T-helper 22 cell (primary cell): ENCODE data around the gene GPR63.

Experiments used
- DNase-seq: peaks from one replicate; pipeline ENCODE4 v3.0.0-alpha.2; 2020; ENCODE audit warnings: low read depth

GPR63 gene

DNA sequence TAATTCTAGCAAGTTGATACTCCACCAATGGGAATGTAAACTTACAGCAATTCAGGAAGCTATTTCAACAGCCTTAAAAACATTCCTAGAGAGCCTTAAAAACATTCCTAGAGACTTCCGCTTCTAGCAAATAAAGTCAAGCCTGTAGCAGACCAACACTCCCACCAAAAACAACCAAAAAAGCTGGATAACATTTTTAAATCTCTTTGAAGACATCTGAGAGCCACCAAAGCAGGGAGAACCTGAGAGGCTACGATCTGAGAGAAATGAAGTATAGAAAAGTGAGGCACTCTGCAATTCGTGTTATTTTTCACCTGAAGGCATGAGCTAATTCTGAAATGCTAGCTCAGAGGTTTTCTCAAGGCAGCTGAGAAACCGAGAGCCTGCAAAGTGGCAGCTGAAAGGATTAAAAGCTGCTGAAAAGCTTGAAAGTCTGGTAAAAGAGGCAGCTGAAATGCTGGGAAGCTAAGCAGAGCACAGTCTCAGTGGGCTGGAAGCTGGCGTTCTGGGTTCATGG, 20.9 kb downstream of the GPR63 start:
- DNase-seq = no peak

- DNase-seq = no peak
Observed at GRCh38 chr6:96814625-96815024, 22.7 kb downstream of the GPR63 start.

DNA sequence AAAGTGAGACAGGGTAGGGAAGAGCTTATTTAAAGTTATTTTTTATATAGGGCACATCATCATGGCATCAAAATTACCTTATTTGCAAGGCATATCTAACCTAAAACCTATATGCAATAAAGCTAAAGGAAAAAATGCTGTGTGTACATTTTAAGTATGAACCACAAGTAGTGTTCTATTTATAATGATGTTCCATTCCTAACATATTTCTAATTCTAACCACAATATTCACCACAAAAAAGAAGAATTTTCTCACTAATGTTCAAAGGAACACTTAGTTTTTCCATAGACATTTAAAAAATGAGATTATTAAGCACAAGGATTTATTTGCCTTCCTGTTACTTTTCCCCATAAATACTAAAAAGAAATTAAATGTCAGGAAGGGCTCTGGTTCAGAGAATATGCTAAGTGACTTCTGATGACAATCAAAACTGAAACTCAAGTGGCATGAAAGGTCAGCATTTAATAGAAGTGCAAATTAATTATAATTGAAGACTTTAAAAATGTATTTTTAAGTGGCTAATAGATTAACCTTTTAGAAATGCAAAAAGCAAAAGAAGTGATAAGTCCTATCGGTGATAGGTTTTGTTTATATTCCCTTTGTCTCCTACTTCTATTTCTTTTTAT, 25.1 kb downstream of the GPR63 start:
- no peak for DNase-seq

DNA sequence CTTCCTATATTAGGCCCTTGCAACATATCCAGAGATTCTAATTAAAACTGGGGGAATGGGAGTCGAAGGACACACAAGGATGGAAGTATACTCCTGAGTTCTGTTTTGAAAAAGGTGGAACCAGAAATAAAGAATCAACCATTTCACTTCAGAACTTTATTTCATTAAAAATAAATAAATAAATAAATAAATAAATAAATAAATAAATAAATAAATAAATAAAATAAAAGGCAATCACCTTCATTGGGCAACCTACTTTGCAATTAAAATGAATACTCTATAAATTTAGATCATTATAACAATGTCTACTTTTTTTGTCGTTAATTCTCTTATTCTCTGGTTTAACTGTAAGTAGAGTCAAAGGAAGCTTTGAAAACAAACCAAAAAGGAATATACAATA, 25.6 kb downstream of the GPR63 start:
- no peak for DNase-seq

DNA sequence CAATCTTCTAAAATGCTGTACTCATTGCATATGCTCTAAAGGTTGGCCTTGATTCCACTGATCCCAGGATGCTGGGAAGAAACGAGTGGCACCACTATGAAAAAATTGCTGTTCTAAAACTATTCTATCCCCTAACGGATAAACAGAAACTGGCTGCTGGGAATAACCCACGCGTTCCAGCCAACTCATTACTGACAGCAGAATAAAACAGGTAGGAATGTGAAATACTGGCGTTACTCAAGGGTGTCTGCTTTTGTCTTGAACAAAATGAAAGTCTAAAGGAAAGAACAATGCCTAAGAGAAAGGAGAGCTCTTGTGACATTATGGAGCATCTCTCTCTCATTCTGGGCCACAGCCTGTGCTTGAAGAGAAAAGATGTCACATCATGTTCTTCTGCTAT, 26.1 kb downstream of the GPR63 start:
- DNase-seq = no peak

DNA sequence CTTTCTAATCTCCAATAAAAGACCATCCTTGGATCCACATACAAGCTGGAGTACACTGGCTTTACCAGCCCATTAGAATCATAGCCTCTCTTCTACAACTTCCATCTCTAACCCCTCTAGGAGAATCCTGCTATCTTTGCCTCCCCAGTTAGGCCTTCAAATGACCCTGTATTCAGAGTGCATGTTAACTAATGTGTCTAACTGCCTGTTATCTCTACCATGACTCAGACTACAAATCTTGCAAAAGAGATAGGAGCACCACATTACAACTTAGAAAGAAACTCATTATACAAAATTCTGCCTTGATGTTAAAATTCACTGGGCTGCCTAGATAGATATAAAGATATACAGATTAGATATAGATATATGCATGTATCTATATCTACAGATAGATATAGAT, 28.2 kb downstream of the GPR63 start:
- no peak for DNase-seq

DNA sequence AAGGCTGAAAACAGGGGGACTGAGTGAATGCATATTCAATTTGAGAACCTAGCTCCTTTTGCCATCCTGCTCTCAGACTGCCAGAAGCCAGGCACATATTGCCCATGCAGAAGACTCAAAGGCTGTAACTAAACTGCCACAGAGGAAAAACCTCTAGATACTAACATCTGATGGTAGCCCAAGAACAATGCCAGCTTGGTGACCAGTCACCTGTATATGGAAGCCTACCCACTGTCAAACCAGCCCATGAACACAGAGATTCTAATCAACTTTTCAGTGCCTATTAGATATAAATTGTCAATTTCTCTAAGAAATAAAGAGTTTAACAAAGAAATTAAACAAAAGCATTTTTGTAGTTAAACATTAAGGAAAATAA, 34.2 kb downstream of the GPR63 start:
- no peak for DNase-seq

DNA sequence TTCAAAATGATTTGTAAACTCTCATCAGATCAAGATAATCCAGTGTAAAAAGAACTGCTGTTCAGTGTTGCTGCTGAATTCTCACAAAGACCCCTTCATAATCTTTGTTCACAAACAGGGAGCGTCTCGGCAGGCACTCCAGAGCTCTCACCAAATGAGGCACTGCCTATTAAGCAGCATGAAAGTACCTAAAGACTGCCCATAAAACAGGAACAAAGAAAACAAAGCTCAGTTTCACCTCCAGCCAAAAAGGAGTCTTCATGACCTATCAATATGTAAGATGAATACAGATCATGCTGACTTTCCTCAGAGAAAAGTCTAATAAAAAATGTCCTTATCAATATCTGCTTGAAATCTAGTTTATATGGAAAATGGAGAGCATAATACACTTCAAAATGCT, 41.8 kb downstream of the GPR63 start:
- DNase-seq = no peak

- no peak for DNase-seq
Observed at GRCh38 chr6:96794980-96795379, 42.3 kb downstream of the GPR63 start.

GRCh38 chr6:96792561-96793190, 44.6 kb downstream of the GPR63 start:
- no peak for DNase-seq

GRCh38 chr6:96789871-96790270, 47.4 kb downstream of the GPR63 start:
- DNase-seq = no peak

GRCh38 chr6:96787846-96788580, 49.3 kb downstream of the GPR63 start:
- no peak for DNase-seq

- no peak for DNase-seq
Observed at GRCh38 chr6:96786336-96786735, 50.9 kb downstream of the GPR63 start.

GRCh38 chr6:96784650-96785049, 52.6 kb downstream of the GPR63 start:
- DNase-seq = no peak

DNA sequence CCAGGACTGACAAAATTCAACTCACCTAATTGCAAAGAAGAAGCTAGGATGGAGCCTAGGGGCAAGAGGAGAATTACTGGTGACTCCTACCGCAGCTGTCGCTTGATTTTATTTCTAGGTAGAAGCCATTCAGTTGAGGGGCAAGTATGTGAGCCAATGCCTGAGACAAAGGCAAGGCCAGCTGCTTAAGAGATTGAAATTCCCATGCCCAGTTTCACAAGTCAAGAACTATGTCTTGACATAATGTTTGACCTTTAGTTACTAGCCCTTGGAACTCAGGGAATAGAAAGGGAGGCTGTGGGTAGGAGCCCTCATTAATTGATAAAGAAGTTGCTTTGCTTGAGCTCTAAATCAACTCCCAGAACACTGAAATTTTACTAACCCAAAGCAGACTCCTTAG, 54.0 kb downstream of the GPR63 start:
- no peak for DNase-seq

- no peak for DNase-seq
Observed at GRCh38 chr6:96781557-96781956, 55.7 kb downstream of the GPR63 start.

DNA sequence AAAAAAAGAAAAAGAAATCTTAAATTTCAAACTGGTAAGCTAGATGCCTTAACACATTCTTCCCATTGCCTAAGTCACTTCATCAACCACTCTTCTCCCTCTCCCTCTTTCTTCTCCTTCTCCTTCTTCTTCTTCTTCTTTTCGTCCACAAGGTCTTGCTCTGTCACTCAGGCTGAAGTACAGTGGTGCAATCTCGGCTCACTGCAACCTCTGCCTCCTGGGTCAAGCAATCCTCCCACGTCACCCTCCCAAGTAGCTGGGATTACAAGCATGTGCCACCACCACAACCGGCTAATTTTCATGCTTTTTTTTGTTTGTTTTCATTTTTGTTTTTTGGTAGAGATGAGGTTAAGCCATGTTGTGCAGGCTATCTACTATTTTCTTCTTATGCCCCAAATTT, 60.2 kb downstream of the GPR63 start:
- DNase-seq = no peak

DNA sequence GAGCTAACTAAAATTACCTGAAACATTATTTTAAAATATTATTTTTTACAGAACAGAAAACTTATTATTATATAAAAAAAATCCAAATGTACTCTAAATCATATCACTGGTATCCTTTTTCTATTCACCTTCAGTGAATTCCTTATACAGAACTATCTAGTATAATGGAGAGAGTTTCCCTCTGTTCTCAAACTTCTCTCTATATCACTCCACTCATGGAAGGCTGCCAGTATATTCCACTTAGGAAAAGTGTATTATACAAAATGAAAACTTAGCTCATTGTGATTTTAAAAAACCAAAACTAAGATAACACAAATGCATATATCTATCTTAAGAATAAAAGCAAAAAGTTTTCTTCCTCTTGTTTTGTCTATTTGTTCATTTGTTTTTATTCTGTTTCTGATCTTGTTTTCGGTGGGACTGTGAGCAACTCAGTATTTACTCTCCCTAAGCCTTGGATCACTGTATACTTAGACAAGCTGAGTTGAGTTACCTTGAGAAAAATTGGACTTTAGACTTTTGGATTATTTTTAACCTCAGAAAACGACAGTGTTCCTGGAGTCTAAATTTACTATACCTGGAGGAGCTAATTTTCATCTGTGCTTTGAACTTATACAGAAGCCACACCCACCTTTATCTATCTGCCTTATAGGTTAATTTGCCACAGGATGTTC, 61.4 kb downstream of the GPR63 start:
- DNase-seq = no peak

DNA sequence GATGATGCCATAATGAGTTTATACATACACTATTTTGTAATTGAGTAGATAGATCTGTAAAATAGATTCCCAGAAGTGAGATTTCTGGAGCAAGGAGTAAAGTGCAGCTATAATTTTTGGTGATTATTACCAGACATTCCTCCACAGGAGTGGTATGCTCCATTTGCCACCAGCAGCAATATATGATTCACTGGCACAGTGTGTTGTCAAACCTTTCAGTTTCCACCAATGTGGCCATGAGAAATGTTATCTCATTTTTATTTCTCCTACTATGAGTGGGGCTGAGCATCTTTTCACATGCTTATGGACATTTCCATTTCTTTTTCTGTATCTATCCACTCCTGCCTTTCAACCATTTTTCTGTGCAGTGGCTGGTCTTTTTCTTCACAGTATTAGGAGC, 70.5 kb downstream of the GPR63 start:
- DNase-seq = no peak

- DNase-seq = no peak
Observed at GRCh38 chr6:96762599-96762998, 74.7 kb downstream of the GPR63 start.

- no peak for DNase-seq
Observed at GRCh38 chr6:96761794-96762193, 75.5 kb downstream of the GPR63 start.

DNA sequence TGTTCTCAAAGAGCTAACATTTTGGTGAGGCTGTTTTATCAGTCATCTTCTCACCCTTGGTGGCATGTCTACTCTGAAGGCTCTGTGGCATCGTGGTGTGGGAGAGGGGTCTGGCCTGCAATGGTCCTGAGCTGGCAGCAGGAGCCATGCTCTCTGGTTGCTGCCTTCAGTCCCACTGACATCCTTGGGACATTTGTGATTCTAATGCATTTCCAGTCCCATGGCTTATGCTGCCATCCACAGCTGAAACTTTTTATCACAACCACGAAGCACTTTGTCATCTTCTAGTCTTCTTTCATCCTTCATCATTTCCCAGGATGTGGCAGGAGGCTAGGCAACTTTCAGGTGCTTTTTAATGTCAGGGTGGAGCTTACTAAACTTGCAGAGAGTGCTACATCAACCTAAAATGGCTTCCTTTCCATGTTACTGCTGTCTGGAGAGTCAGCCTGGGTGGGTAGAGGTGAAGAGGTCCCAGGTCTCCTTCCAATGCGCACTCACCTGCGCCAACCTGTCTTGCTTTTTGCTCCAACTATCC, 77.1 kb downstream of the GPR63 start:
- no peak for DNase-seq

DNA sequence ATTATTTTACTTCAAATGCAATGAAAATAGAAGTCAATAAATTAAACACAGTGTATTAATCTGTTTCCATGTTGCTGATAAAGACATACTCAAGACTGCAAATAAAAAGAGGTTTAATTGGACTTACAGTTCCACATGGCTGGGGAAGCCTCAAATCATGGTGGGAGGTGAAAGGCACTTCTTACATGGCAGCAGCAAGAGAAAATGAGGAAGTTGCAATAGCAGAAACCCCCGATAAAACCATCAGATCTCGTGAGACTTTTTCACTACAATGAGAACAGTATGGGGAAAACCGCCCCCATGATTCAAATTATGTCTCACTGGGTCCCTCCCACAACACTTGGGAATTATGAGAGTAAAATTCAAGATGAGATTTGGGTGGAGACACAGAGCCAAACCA, 82.2 kb downstream of the GPR63 start:
- DNase-seq = no peak
